Measurements from ENCODE around the gene DGCR6L.
A peak's percentile ranks its signal among the peaks of the same experiment; 100 is the strongest.
"Not testable (repeated sequence)": the region's sequence is repeated elsewhere in the genome, so short reads cannot be mapped to it uniquely, and the experiment has no call there.

DGCR6L gene

DNA sequence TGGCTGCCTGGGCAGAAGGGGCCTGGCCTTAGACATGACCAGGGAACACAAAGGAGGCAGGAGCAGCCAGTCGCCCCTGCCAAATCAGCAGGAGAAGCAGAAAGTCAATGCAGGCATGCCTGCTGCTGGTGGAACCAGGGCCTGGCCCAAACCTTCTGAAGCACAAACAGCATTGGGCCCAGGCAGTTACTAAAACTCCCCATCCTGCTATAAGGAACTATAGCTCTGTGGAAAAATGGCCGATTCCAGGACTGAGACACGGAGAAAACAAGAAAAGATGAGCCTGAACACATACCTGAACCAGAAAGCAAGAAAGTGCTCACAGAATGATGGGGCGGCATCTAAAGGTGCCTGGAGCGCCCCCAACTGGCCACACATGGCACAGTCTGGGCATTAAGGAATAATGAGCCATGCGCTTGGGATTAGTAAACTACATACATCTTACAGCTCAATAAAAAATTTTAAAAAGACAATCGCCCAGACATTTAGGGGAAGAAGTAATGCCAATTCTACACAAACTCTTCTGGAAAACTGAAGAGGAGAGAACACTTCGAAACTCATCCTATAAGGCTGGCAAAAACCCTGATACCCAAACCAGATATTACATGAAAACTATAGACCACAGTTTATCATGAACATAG, 2.3 kb downstream of the DGCR6L start:
- not testable (repeated sequence) for H3K36me3 Mint-ChIP-seq; DNase-seq; ATAC-seq (replicated peaks); H3K4me3 Mint-ChIP-seq; H3K9me3 Mint-ChIP-seq; H3K27me3 Mint-ChIP-seq
- H3K4me1 Mint-ChIP-seq, result peaks cover 19 to 39% of the 10 kb centered on the region in 2 donors
- peak overlapping the region; percentile 32 for H3K27ac Mint-ChIP-seq

DNA sequence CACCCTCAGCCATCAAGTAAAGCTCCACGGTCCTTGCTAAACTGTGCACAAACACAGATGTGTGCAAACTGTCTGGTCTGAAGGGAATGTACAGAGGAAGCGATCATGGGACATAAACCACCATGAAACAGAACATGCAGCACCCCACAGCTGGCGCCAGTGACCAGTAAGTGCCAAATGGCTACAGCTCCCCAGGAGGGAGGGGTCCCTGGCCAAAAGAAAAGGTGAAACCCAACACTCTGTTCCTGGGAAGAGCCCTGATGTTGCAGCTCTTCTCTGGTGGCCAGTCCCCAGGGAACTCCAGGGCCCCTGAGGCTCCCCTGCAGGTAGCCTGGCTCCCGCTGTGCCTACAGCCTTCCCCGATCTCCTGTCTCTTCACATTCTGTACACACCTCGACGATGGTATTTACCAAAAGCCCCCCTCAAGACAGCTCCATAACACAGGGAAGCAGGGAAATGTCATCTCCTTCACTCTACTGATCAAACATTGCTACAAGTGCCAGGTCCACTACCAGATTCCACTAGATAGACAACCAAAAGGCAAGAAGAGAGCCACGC, 2.9 kb downstream of the DGCR6L start:
- H3K36me3 Mint-ChIP-seq, result no peaks in the 10 kb centered on the region
- H3K9me3 Mint-ChIP-seq, result no peaks in the 10 kb centered on the region
- H3K4me1 Mint-ChIP-seq, result peaks cover 19 to 37% of the 10 kb centered on the region in 2 donors
- no peak for DNase-seq
- ATAC-seq (replicated peaks), result no peak
- no peaks in the 10 kb centered on the region for H3K27me3 Mint-ChIP-seq
- peak overlapping the region; percentile 32 for H3K27ac Mint-ChIP-seq
- no peak overlapping the region for H3K4me3 Mint-ChIP-seq

GRCh38 chr22:20316217-20316843, 3.5 kb downstream of the DGCR6L start:
- Mint-ChIP-seq H3K4me3 (no peak overlapping the region), H3K9me3 (no peaks in the 10 kb centered on the region), H3K27me3 (no peaks in the 10 kb centered on the region), H3K27ac (no peak overlapping the region), H3K36me3 (no peaks in the 10 kb centered on the region), H3K4me1 (peaks cover 16 to 32% of the 10 kb centered on the region in 2 donors)
- DNase-seq (no peak), ATAC-seq (replicated peaks) (no peak)

DNA sequence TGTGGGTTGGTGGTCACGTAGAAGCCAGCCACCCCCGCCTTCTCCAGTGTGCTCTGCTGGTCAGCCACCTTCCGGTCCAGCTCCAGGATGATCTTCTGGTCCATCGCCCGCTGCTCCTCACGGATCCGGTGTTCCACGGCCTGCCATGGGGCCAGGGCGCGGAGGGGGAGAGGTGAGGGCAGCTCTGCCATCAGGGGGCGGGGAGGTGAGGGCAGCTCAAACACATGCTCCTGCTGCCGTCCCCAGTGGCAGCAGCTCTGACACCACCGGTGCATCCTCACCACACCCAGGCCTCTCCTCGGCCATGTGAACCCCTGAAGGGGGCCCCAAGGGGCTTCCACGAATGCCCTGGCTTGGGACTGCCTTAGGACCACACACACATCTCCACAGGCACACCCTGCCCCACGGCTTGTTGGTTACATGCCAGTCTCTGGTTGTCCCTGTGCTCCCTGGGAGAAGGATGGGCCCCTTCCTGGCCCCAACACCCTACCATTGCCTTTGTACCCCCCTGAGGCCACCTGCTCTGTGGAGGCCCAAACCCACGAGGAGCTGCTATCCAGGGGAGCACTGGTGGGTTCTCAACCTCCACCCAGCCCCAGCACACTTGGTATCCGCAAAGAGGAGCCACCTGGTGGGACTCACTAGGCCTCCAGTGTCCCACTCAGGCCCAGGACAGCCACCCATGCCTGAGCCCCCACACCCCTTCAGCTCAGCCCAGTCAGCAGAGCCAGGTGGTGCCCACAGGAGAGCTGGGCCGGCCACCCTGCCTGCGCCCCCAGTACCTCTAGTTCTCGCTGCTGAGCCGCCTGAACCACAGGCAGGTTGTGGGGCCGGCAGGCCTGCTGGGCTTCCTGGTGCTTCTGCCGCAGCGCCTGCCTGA, 4.3 kb downstream of the DGCR6L start:
- no peak for DNase-seq
- no peaks in the 10 kb centered on the region for H3K27me3 Mint-ChIP-seq
- H3K27ac Mint-ChIP-seq, result no peak overlapping the region
- no peaks in the 10 kb centered on the region for H3K9me3 Mint-ChIP-seq
- peaks cover 10 to 25% of the 10 kb centered on the region in 2 donors for H3K4me1 Mint-ChIP-seq
- no peak overlapping the region for H3K4me3 Mint-ChIP-seq
- no peaks in the 10 kb centered on the region for H3K36me3 Mint-ChIP-seq
- ATAC-seq (replicated peaks), result no peak

DNA sequence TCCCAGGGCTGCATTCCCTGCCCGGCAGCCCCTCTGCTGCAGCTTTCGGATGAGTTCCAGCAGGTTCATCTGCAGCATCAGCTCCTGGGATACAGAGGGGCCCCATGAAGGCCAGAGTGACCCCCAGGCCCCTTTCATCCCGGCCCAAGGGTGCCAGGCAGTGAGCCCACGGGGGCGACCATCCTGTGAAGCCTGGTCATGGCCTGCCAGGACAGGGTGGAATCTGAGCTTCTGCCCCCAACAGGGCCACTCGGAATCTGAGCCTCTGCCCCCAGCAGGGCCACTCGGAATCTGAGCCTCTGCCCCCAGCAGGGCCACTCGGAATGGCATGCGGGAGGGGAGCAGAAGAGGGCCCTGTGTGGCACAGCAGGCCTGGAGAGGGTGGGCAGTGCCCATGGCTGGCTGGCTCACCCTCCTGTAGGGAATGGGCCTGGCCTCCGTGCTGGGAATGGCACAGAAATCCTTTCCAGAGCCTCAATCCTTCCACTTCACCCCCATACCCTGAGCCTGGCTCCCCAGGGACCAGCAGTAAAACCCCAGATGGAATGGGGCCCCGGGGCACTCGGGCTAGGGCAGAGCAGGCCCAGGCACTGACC, 5.0 kb downstream of the DGCR6L start:
- not testable (repeated sequence) for DNase-seq; ATAC-seq (replicated peaks); H3K36me3 Mint-ChIP-seq; H3K27me3 Mint-ChIP-seq; H3K9me3 Mint-ChIP-seq; H3K4me3 Mint-ChIP-seq; H3K27ac Mint-ChIP-seq
- H3K4me1 Mint-ChIP-seq, result peaks cover 8 to 21% of the 10 kb centered on the region in 2 donors

- H3K9me3 Mint-ChIP-seq; H3K36me3 Mint-ChIP-seq; DNase-seq; H3K27ac Mint-ChIP-seq; H3K4me3 Mint-ChIP-seq; H3K27me3 Mint-ChIP-seq; ATAC-seq (replicated peaks): not testable (repeated sequence)
- peaks cover 8 to 21% of the 10 kb centered on the region in 2 donors for H3K4me1 Mint-ChIP-seq
These were observed 5.7 kb downstream of the DGCR6L start for GRCh38 chr22:20314206-20314605.

DNA sequence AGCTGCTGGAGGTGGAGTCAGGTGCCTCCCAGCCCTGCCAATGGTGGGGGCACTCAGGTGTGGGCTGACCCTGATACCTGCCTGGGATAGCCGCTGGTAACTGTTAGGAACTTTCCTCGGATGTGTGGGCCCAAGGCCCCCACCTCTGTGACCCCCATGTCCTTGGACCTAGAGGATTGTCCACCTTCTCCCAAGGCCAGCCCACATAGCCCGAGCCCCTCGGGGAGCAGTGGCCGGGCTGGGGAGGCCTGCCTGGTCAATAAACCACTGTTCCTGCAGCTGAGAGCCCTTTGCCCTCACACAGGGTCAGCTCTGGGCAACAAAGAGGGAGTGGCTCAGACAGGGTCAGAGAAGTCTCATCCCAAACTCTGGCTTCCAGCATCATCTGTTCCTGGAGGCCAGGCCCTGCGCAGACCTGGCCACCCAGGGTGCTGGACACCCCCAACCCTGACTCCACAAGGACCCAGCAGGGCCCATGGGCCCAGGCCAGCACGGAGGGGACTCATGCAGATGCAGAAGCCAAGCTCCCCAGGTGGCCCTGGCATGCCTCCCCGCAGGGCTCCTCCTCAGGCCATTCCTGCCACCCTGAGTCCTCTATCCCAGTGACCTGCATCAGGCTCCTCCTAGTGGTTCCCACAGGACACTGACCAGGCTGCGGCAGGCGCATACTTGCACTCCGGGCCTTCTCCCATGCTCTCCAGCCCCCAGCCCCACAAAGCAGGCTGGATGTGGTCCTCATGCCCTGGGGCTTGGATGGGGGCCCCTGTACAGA, 6.4 kb downstream of the DGCR6L start:
- not testable (repeated sequence) for DNase-seq, H3K27me3 Mint-ChIP-seq

DNA sequence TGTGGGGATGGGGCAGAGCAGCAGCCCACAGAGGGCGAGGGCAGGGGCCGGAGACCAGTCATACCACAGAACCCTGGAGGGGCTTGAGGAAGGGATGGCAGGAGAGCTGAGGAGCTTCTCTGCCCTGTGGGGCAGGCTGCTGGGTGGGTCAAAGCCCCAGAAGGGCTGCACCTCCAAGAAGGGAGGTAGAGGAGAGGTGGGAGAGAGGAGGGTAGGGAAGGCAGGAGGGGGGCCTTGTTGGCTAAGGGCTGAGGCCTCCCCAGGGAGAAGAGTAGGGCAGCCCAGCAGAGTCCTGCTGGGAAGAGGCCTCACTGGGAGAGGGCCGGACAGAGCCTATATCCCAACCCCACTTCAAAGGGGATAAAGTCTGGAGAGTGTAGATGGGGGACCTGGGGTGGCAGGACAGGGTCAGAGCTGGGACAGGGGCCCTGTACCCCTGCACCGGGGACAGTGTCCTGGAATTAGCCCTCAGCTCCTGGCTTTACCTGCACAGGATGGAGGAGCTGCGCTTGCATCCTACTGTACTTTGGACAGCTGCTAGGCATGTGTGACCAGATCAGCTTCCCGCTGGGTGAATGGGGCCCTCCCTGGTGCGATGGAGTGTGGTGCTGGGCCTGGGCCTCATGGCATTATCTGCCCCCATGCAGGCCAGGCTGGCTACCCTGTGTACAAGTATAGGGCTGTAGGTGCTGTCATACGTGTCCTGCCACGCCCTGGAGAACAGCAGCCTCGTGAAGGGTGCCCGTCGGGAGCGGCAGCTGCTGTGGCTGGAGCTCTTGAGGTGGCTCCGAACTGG, 7.3 kb downstream of the DGCR6L start:
- Mint-ChIP-seq H3K27ac (no peak overlapping the region), H3K4me3 (no peak overlapping the region), H3K36me3 (no peaks in the 10 kb centered on the region), H3K4me1 (peaks cover 5 to 9% of the 10 kb centered on the region in 2 donors), H3K9me3 (no peaks in the 10 kb centered on the region), H3K27me3 (no peaks in the 10 kb centered on the region)
- DNase-seq (no peak), ATAC-seq (replicated peaks) (no peak)

More for the DNA sequence above, 6.4 kb downstream of the DGCR6L start:
- peaks cover 8 to 18% of the 10 kb centered on the region in 2 donors for H3K4me1 Mint-ChIP-seq
- not testable (repeated sequence) for H3K27ac Mint-ChIP-seq; ATAC-seq (replicated peaks); H3K9me3 Mint-ChIP-seq; H3K4me3 Mint-ChIP-seq; H3K36me3 Mint-ChIP-seq

GRCh38 chr22:20311249-20312062, 8.4 kb downstream of the DGCR6L start:
- H3K4me1 Mint-ChIP-seq; H3K9me3 Mint-ChIP-seq; H3K27ac Mint-ChIP-seq; H3K27me3 Mint-ChIP-seq; DNase-seq; H3K36me3 Mint-ChIP-seq; H3K4me3 Mint-ChIP-seq; ATAC-seq (replicated peaks): not testable (repeated sequence)

DNA sequence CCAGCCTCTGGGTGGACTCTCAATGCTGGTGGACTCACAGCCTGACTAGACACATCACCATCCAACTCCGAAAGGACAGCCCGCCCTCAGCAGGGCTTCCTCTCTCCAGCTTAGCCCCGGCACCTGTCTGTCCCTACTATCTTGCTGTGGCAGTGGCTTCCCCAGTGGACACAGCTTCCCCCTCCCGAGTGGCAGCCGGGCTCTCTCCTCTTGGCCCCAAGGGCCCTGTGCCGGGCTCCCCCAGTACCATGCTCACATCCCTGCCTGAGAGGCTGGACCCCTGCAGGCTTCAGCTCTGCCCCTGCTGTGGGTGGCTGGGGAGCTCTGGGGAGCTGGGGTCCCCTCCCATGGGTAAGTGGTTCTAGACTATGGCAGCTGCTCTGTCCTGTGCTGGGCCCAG, 9.1 kb downstream of the DGCR6L start:
- not testable (repeated sequence) for DNase-seq; H3K36me3 Mint-ChIP-seq; H3K4me1 Mint-ChIP-seq; H3K27me3 Mint-ChIP-seq; H3K9me3 Mint-ChIP-seq; ATAC-seq (replicated peaks); H3K4me3 Mint-ChIP-seq; H3K27ac Mint-ChIP-seq

DNA sequence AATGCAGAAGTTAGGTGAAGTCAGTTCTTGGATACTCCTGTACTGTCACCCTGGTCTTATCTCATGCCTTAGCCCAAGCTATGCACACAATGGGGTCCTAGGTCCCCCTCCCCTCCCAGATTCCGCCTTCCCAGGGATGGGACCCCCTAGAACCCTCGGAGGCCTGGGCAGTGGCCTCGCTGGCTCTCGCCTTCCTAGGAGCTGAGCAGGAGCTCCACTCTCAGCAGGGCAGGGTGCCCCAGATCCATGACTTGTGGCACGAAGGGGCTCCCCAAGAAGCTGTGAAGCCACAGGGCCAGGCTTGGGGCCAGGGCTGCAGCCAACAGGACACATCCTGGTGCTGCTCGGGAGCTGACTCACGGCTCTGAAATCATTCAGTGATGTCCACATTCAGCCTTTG, 9.7 kb downstream of the DGCR6L start:
- not testable (repeated sequence) for H3K36me3 Mint-ChIP-seq; H3K4me1 Mint-ChIP-seq; H3K27ac Mint-ChIP-seq; H3K4me3 Mint-ChIP-seq; DNase-seq; H3K27me3 Mint-ChIP-seq; H3K9me3 Mint-ChIP-seq; ATAC-seq (replicated peaks)

DNA sequence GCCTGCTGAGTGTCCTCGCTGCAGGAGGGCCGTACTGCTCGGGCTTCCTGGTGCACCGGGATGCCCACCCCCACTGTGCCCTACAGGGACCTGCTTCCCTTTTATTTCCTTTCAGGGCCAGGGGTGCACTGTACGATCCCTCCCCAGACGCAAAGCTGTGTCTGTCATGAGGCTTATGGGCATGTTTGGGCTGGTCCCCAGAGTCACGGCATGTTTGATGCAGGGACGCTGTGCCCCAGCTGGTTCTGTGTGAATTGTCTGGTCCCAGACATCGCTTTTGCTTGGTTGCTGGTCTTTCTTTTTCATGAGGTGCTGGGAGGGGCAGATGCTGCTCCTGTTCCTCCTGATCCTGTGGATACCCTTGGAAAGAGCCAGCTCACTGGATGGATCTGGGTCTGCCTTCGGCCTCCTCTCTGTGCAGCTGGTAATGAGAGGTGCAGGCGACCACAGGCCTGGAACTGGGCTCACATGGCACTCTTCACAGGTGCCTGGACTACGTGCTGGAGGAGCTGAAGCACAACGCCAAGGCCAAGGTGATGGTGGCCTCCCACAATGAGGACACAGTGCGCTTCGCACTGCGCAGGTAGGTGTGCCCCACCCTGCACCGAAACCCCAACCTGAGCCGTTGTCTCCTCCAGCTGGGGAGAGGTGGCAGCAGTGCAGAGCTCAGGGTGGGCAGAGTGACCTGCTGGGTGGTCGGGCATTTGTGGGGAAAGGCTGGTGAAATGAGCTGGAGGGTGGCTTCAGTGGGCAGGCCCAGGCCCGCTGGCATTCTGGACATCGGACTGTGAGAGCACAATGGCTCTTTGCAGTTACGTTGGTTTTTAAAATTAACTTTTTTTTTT, 10.8 kb downstream of the DGCR6L start:
- not testable (repeated sequence) for H3K9me3 Mint-ChIP-seq, H3K4me3 Mint-ChIP-seq

More for the DNA sequence above, 10.8 kb downstream of the DGCR6L start:
- H3K27ac Mint-ChIP-seq; H3K36me3 Mint-ChIP-seq; DNase-seq; ATAC-seq (replicated peaks); H3K4me1 Mint-ChIP-seq; H3K27me3 Mint-ChIP-seq: not testable (repeated sequence)
